OCI-LY7 (cell line): ENCODE data around the gene SLC9B1.

Source experiments
- CTCF ChIP-seq: fragments of 200-600 bp; sonication (generic); conservative IDR thresholded peaks from 2 replicates; pipeline ENCODE4 v1.5.1; 2014; ENCODE audit warnings: mild to moderate bottlenecking, antibody characterized with exemption, low read length, moderate library complexity, mixed read lengths
- EZH2phosphoT487 ChIP-seq: fragments of 200-600 bp; sonication (generic); IDR thresholded peaks from 2 replicates; pipeline ENCODE4 v1.6.1; 2018; ENCODE audit warnings: low read depth, borderline replicate concordance, mild to moderate bottlenecking, mixed run types, antibody characterized with exemption, low read length, moderate library complexity, mixed read lengths

GRCh38 chr4:102945066-102945465 lies 74.4 kb downstream of the SLC9B1 start:
- no peak for TF ChIP-seq CTCF
- TF ChIP-seq EZH2phosphoT487 = no peak
